HG03575 (cell line): Measurements from ENCODE around the gene HYLS1.
"Not testable (repeated sequence)": the region's sequence is repeated elsewhere in the genome, so short reads cannot be mapped to it uniquely, and the experiment has no call there.

Source experiments
- ATAC-seq: cut with Tn5 transposase; IDR thresholded peaks from one replicate; pipeline ENCODE4 v1.9.1; 2021; ENCODE audit not compliant: unreplicated experiment, insufficient number of reproducible peaks, low FRiP score; ENCODE audit errors: extremely low read depth

Gene HYLS1

GRCh38 chr11:125902277-125902926 lies 14.9 kb downstream of the HYLS1 start:
- ATAC-seq, result no peak

GRCh38 chr11:125902927-125903710 lies 15.7 kb downstream of the HYLS1 start, which contains the start of gene PUS3:
Gene PUS3, minus strand, starts transcription at chr11:125903206. Its CDS starts 6,922 bp downstream, at chr11:125896284.
- ATAC-seq, result peak; percentile 73

DNA sequence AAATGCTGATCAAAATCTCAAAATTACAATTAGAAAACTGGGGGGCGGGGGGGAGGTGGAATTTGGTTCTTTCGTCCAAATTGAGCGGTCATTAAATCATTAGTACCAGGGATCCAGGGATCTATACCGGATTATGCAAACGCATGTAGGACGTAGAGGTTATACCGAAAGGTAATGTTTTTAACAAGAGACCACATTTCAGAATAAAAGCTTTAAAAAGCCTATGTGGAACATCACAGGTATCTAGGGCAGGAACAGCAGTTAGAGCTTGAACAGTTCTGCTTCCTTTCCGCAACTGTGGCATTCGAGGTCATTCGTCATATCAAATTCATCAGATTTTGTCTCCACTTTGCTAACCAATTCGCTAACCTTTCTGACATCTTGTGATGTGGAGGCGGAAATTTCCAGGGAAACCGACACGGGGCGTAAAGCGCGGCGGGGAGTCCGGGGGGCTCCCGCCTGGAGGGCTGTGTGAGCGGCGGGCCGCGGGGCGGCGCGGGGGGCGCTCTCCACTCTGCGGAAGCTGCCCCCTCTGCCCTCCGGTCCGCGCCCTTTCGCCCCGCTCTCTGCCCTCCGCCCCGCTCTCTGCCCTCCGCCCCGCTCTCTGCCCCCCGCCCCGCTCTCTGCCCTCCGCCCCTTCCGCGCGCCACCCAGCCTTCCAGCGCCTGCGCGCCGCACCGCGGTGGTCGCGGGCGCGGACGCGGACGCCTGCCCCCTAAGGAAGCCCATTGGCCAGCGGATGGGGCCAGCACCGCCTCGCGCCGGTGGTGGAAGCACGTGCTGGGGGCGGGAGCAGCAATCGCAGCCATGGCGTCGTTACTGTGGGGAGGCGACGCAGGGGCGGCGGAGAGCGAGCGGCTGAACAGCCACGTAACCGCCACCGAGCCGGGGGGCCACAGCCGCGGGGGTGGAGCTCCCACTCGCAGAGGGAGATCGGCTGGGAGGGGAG lies 16.5 kb downstream of the HYLS1 start, which contains the start of gene DDX25:
DDX25 (plus strand) TSS at position 798 of the 949 bp plus-strand sequence; CDS start at position 808, 10 bp downstream.
- no peak for ATAC-seq

DNA sequence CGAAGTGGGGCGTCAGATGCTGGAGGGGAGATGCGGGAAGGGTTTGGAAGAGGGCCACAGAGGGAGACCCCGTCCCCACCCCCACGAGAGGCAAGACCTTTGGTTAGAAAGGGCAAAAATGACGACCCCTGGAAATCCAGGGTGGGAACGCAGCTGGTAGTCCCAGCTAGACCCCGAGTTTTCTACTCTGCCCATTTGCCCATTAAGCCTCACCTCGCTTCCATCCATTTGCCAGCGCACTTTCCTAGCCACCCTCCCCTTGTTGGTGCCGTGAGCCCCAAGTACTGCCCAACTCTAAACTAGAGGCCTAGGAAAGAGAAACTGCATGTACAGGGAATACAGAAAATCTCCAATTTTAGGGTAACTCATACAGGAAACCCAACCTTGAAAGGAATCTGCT lies 17.2 kb downstream of the HYLS1 start:
- ATAC-seq, result no peak

GRCh38 chr11:125910226-125910849 lies 22.9 kb downstream of the HYLS1 start:
- ATAC-seq, result no peak

GRCh38 chr11:125914601-125915000 lies 27.1 kb downstream of the HYLS1 start:
- ATAC-seq, result not testable (repeated sequence)

DNA sequence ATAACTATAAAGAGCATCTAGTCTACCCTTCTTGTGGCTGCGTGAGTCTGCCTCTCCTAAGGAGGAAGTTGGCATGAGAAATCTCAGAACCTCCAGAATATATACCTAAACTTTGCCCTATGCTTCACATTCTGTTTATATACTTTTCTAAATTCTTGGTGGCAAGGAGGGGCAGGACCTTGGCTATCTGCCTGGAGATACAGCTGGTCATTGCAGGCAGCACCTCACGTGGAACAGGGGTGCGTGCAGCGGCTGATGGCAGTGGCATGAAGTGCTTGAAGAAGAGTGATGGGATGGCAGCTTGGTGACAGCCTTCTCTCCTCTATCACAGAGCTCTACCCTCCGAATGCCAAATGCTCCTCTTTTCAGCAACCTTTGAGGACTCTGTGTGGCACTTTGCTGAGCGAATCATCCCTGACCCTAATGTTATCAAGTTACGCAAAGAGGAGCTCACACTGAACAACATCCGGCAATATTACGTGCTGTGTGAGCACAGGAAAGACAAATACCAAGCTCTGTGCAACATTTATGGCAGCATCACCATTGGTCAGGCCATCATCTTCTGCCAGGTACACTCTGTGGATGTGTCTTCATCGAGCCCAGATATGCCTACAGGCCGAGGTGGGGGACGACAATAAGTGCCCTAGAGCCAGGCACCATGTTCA lies 29.3 kb downstream of the HYLS1 start:
- no peak for ATAC-seq

DNA sequence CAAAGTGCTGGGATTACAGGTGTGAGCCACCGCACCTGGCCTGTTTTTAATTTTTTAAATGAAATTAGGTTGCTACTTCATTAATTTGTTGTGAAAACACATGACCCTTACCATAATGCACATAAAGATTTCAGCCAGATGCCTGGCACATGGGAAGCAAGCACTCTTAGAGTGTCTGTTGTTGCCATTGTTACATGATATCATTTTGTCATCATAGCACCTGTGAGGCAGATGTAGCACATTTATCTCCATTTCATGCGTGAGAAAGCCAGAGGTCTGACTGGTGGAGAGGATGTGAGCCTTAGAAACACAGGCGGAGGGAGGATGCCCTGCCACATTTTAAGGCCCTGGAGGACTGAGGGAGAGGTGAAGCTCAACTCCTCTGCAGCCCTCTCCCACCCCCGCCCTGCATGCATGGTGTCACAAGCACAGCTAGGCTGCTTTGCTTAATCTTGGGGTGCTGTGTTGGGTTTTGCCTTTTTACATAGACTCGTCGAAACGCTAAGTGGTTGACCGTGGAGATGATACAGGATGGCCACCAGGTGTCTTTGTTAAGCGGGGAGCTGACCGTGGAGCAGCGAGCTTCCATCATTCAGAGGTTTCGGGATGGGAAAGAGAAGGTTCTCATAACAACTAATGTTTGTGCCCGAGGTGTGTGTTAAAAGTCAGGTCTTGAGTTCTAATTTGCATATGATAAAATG lies 30.8 kb downstream of the HYLS1 start:
- ATAC-seq, result no peak

- no peak for ATAC-seq
These were observed 33.6 kb downstream of the HYLS1 start for GRCh38 chr11:125921042-125921441.

DNA sequence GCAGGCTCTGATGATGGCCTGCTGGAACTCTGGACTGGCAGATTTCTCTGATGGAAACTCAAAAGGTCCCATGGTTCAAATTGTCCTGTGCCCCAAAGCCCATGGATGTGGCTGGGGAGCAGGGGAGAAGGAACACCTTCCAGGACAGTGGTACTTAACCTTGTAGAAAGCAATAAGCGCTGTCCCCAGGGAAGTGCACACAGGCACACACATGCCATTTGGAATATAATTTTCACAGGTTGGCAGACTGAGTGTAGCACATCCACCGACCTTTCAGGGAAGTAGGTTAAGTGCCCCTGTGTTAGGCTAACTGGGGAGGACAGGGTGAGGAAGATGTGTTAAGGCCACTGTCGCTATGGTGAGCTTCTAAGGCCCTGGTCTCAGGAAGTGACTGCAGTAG lies 34.7 kb downstream of the HYLS1 start:
- no peak for ATAC-seq

GRCh38 chr11:125923012-125923579 lies 35.6 kb downstream of the HYLS1 start:
- ATAC-seq, result no peak

DNA sequence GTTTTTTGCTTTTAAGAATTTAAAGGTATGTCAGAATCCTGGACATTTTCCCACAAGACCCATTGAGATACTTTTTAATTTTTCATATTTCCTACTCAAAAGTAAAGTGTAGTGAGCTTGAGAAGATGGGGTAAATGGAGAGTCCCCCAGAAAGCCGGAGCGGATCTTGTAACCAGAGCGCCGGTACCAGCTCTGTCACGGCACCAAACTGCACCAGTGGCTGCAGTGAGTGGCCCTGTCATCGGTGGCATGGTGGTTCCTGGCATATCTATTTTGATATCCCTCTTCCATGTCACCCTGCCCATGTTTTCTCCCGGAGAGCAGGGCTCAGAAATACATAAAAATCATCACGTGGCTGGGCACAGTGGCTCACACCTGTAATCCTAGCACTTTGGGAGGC lies 36.2 kb downstream of the HYLS1 start:
- ATAC-seq, result no peak

DNA sequence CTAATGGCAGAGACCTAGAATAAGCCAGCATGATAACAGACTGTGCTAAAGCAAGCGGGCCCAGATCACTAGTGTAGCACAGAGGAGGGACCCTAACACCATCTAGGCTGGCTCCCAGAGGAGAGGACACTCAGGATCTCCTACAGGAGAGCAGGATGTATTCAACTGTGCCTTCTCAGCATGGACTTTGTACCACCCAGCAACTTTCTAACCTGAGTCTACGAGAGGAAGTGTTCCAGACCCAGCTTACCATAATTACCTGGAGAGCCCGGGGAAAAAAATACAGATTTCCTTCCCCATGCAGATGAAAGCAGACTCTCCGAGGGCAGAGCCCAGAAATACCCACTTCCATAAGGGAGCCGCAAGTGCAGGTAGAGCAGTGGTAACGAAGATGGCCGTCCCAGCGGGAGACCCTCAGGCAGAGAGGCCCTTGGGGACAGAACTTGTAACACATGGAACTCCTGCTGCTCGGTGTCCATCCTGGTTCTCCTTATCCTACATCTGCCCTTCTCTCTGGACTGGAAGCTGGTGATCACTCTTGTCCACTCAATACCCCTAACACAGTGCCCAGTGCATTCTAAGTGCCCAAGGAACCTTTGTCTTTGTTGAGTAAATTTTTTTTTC lies 37.0 kb downstream of the HYLS1 start:
- no peak for ATAC-seq

DNA sequence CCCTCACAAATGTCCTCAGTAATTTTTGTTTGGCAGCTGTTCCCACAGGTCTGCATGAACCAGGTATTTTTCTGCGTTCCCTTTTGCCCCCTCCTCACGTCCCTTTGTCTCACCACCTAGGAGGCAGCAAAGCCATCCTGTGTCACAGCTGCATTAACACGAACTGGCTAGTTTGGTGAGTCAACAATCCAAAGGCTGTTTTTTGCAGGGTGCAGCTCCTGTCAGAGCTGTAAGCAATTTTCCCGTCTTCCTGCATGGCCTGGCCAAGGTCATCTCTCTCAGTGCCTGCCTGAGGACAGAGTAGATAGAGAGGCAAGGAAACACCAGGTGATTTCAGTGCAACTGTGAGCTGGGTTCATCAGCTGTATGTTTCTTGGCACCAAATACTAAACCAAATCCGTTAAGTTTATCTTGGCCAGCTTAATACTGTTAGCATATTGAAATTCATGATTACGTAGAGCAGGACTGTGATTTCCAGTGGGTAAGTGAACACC lies 37.8 kb downstream of the HYLS1 start:
- no peak for ATAC-seq

DNA sequence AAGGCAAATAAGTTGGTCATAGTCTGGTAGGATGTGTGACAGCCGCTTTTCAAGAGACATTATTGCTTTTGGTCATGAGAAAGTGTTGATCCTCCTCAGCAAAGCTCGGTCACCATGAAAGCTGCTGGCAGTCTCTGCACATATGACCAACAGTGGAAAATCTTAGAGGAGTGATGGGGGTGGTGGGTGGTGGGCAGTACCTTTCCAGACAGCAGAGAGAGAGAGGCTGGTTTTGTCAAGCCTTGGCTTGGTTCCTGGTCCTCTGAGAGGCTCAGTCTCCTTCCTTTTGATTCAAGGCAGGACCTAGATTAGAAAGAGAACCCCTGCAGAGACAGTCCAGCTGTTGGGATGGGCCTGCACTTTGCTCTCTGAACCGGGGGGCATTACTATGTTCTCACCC lies 38.3 kb downstream of the HYLS1 start:
- no peak for ATAC-seq

GRCh38 chr11:125926682-125927081 lies 39.2 kb downstream of the HYLS1 start:
- ATAC-seq, result no peak
